Lower leg skin (tissue), 3 donors: Measurements from ENCODE around the gene FBXL20.

Experiments used
- CTCF ChIP-seq, 3 donors: fragments of 450-650 bp; IDR thresholded peaks; one replicate each; pipeline ENCODE4 v1.5.1; 2016; ENCODE audit warnings: antibody characterized with exemption in 3 of 3, mild to moderate bottlenecking in 3 of 3, moderate library complexity in 2 of 3
- POLR2A ChIP-seq, 2 donors: fragments of 450-650 bp; IDR thresholded peaks; one replicate each; pipeline ENCODE4 v1.6.1; 2016 to 2017; ENCODE audit warnings: antibody characterized with exemption in 2 of 2, mild to moderate bottlenecking in 1 of 2, moderate library complexity in 1 of 2

- TF ChIP-seq CTCF (IDR thresholded peaks at IDR 0.05) (no peak), POLR2A (IDR thresholded peaks at IDR 0.05) (no peak)
Measured at GRCh38 chr17:39447561-39447960, 46.1 kb upstream of the FBXL20 start.
